ENCODE data around the gene KRT15.

Gene KRT15

DNA sequence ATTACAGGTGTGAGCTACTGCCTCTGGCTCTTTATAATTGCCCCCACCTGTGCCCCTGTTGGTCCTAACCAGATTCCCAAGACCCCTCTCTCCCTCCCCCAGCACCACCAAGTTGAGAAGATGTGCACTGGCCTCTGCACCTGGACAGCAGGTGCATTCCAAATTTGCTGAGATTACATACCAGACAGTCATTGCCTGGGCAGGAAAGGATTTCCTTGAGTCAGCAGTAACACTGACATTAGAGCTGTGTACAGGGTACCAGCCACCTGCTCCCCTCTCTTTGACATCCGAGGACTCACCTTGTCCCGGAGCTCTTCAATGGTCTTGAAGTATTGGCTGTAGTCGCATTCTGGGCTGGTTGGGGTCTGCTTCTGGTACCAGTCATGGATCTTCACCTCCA is 659 bp downstream of the KRT15 start:
- Histone ChIP-seq H3K9me2 (ENCODE audit: low read depth, low read length) (no peaks in the 10 kb centered on the region), H3K4me2 (ENCODE audit: low read length) (no peak overlapping the region), H4K20me1 (ENCODE audit: insufficient read depth, low read length) (no peaks in the 10 kb centered on the region), H3K4me1 (ENCODE audit: insufficient read depth, low read length, severe bottlenecking) (no peaks in the 10 kb centered on the region), H3K36me3 (ENCODE audit: insufficient read depth, low read length) (no peaks in the 10 kb centered on the region), H3K27me3 (ENCODE audit: insufficient read depth, low read length) (0 out of 2 replicates have a peak, but pooled peaks cover 3% of the 10 kb centered on the region), H3F3A (ENCODE audit: insufficient read depth, low read length) (no peaks in the 10 kb centered on the region), H2AFZ (ENCODE audit: low read length) (no peak overlapping the region), H3K27ac (ENCODE audit: low read depth, low read length, poor library complexity, severe bottlenecking) (no peak overlapping the region), H3K4me3 (ENCODE audit: low read depth, low read length, poor library complexity, severe bottlenecking) (no peak overlapping the region), H3K9me3 (ENCODE audit: low read length) (no peaks in the 10 kb centered on the region), H3K9ac (ENCODE audit: low read length) (no peak overlapping the region), H3K79me2 (ENCODE audit: insufficient read depth, low read length) (no peaks in the 10 kb centered on the region)
- TF ChIP-seq, protein P1, sequence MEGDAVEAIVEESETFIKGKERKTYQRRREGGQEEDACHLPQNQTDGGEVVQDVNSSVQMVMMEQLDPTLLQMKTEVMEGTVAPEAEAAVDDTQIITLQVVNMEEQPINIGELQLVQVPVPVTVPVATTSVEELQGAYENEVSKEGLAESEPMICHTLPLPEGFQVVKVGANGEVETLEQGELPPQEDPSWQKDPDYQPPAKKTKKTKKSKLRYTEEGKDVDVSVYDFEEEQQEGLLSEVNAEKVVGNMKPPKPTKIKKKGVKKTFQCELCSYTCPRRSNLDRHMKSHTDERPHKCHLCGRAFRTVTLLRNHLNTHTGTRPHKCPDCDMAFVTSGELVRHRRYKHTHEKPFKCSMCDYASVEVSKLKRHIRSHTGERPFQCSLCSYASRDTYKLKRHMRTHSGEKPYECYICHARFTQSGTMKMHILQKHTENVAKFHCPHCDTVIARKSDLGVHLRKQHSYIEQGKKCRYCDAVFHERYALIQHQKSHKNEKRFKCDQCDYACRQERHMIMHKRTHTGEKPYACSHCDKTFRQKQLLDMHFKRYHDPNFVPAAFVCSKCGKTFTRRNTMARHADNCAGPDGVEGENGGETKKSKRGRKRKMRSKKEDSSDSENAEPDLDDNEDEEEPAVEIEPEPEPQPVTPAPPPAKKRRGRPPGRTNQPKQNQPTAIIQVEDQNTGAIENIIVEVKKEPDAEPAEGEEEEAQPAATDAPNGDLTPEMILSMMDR (IDR thresholded peaks at IDR 0.05; ENCODE audit: low read length), result no peak
- no peak for TF ChIP-seq EZH2 (IDR thresholded peaks at IDR 0.05; ENCODE audit: borderline replicate concordance, low read length)

GRCh38 chr17:41516830-41517283 is 1.8 kb downstream of the KRT15 start:
- no peak for TF ChIP-seq EZH2 (IDR thresholded peaks at IDR 0.05; ENCODE audit: borderline replicate concordance, low read length)
- TF ChIP-seq, protein P1 (IDR thresholded peaks at IDR 0.05; ENCODE audit: low read length), result no peak
- Histone ChIP-seq H4K20me1 (ENCODE audit: insufficient read depth, low read length) (no peaks in the 10 kb centered on the region), H3F3A (ENCODE audit: insufficient read depth, low read length) (no peaks in the 10 kb centered on the region), H3K4me3 (ENCODE audit: low read depth, low read length, poor library complexity, severe bottlenecking) (no peak overlapping the region), H3K9ac (ENCODE audit: low read length) (no peak overlapping the region), H3K4me2 (ENCODE audit: low read length) (no peak overlapping the region), H3K27me3 (ENCODE audit: insufficient read depth, low read length) (no peaks in the 10 kb centered on the region), H3K4me1 (ENCODE audit: insufficient read depth, low read length, severe bottlenecking) (no peaks in the 10 kb centered on the region), H2AFZ (ENCODE audit: low read length) (no peak overlapping the region), H3K79me2 (ENCODE audit: insufficient read depth, low read length) (no peaks in the 10 kb centered on the region), H3K36me3 (ENCODE audit: insufficient read depth, low read length) (no peaks in the 10 kb centered on the region), H3K9me3 (ENCODE audit: low read length) (no peaks in the 10 kb centered on the region), H3K9me2 (ENCODE audit: low read depth, low read length) (no peaks in the 10 kb centered on the region), H3K27ac (ENCODE audit: low read depth, low read length, poor library complexity, severe bottlenecking) (no peak overlapping the region)

DNA sequence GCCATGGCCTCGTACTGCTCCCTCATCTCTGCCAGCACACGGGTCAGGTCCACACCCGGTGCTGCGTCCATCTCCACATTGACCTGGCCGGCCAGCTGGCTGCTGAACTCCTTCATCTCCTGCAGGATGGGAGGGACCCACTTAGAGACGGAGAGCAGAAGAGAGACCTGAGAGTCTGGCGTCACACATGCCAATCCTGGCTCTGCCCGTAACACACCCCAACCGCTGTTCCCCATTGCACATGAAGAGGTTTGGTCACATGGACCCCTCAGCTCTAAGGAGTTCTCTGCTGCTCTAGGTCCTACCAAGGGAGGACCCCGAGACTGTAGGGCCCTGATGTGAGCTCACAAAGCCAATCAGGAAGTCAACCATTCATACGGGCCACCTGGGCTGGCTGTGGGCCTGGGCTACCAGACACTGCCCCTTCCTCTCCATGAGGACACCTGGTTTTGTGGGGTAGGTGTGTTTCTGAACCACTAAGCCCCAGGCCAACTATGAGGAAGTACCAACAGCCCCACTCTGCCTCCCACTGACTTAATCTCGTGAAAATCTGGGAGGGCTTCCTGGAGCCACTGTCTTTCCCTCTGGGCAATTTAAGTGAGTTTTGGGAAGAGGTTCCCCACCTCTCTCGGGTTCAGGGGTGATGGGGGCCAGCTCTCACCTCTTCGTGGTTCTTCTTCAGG is 2.4 kb downstream of the KRT15 start:
- Histone ChIP-seq H3K4me2 (ENCODE audit: low read length) (no peak overlapping the region), H3K79me2 (ENCODE audit: insufficient read depth, low read length) (no peaks in the 10 kb centered on the region), H3K9ac (ENCODE audit: low read length) (no peak overlapping the region), H3K27ac (ENCODE audit: low read depth, low read length, poor library complexity, severe bottlenecking) (no peak overlapping the region), H3F3A (ENCODE audit: insufficient read depth, low read length) (no peaks in the 10 kb centered on the region), H3K4me1 (ENCODE audit: insufficient read depth, low read length, severe bottlenecking) (no peaks in the 10 kb centered on the region), H3K4me3 (ENCODE audit: low read depth, low read length, poor library complexity, severe bottlenecking) (no peak overlapping the region), H3K9me3 (ENCODE audit: low read length) (no peaks in the 10 kb centered on the region), H3K36me3 (ENCODE audit: insufficient read depth, low read length) (no peaks in the 10 kb centered on the region), H3K9me2 (ENCODE audit: low read depth, low read length) (no peaks in the 10 kb centered on the region), H4K20me1 (ENCODE audit: insufficient read depth, low read length) (no peaks in the 10 kb centered on the region), H2AFZ (ENCODE audit: low read length) (no peak overlapping the region), H3K27me3 (ENCODE audit: insufficient read depth, low read length) (no peaks in the 10 kb centered on the region)
- TF ChIP-seq EZH2 (IDR thresholded peaks at IDR 0.05; ENCODE audit: borderline replicate concordance, low read length), result no peak
- TF ChIP-seq, protein P1 (IDR thresholded peaks at IDR 0.05; ENCODE audit: low read length), result no peak

Measured in OCI-LY1 (cell line).